GM12875 (cell line): ENCODE measurements around the gene LRRC10.
"Not testable (repeated sequence)": the region's sequence is repeated elsewhere in the genome, so short reads cannot be mapped to it uniquely, and the experiment has no call there.

Experiments
- H3K4me3 ChIP-seq: one replicate; pipeline ENCODE4 v1.5.1; 2011; ENCODE audit warnings: low read depth, low read length, control low read depth
- TF ChIP-seq, protein P1 (sequence below): IDR thresholded peaks from 2 replicates; pipeline ENCODE4 v1.5.1; 2011; ENCODE audit warnings: low read depth, mild to moderate bottlenecking, control low read depth, inconsistent platforms, low read length, moderate library complexity, borderline replicate concordance; ENCODE audit not compliant: insufficient read depth

LRRC10 gene

GRCh38 chr12:69620921-69621320 lies 10.2 kb upstream of the LRRC10 start:
- no peak overlapping the region for H3K4me3 ChIP-seq
- TF ChIP-seq, protein P1, sequence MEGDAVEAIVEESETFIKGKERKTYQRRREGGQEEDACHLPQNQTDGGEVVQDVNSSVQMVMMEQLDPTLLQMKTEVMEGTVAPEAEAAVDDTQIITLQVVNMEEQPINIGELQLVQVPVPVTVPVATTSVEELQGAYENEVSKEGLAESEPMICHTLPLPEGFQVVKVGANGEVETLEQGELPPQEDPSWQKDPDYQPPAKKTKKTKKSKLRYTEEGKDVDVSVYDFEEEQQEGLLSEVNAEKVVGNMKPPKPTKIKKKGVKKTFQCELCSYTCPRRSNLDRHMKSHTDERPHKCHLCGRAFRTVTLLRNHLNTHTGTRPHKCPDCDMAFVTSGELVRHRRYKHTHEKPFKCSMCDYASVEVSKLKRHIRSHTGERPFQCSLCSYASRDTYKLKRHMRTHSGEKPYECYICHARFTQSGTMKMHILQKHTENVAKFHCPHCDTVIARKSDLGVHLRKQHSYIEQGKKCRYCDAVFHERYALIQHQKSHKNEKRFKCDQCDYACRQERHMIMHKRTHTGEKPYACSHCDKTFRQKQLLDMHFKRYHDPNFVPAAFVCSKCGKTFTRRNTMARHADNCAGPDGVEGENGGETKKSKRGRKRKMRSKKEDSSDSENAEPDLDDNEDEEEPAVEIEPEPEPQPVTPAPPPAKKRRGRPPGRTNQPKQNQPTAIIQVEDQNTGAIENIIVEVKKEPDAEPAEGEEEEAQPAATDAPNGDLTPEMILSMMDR = no peak

- TF ChIP-seq, protein P1 = no peak
- H3K4me3 ChIP-seq = no peak overlapping the region
Measured at GRCh38 chr12:69620077-69620476, 9.4 kb upstream of the LRRC10 start.

DNA sequence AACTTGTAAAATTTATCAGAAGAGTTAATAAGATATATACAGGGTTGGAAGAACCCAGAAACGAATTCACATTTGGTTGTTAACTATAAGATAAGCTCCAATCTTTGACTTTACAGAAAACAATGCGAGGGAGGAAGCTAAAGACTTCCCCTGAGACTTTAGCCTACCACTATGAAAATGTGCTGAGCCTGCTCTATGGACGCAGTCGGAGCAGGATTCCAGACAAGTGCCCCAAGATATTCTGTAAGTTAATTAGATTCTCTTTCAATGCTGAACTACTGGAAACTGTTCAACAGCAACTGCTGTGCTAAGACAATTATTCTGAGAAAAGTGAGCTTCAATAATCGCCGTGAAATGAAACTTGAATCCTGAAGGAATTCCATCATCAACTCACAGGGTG lies 8.3 kb upstream of the LRRC10 start:
- TF ChIP-seq, protein P1 = no peak
- no peak overlapping the region for H3K4me3 ChIP-seq

- no peak overlapping the region for H3K4me3 ChIP-seq
- TF ChIP-seq, protein P1 = no peak
Measured at GRCh38 chr12:69616025-69616424, 5.3 kb upstream of the LRRC10 start.

DNA sequence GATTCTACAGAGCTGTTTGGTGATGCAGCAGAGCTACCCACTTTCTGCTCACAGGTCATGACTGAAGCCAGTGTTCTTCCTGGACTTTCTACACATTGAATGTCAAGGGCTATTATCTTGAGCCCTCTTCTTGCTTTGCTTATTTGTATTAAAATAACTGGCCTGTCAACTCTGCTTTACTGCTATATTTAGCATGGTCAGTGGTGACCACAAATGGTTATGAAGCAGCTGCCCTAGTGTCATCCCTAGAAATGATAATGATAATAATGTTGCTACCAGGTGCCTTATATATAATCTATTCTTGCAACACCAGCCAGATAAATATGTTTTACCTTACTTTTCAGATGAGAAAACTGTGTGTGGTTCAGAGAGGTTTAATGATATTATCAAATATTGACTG lies 2.6 kb upstream of the LRRC10 start:
- TF ChIP-seq, protein P1 = no peak
- H3K4me3 ChIP-seq = no peak overlapping the region

- no peak overlapping the region for H3K4me3 ChIP-seq
- TF ChIP-seq, protein P1 = no peak
Measured at GRCh38 chr12:69610126-69610525, 581 bp downstream of the LRRC10 start.

GRCh38 chr12:69608114-69608513 lies 2.6 kb downstream of the LRRC10 start:
- H3K4me3 ChIP-seq = no peak overlapping the region
- TF ChIP-seq, protein P1 = no peak

GRCh38 chr12:69604275-69604674 lies 6.4 kb downstream of the LRRC10 start:
- H3K4me3 ChIP-seq = not testable (repeated sequence)

GRCh38 chr12:69603556-69603955 lies 7.2 kb downstream of the LRRC10 start:
- not testable (repeated sequence) for H3K4me3 ChIP-seq
